Measurements from ENCODE around the gene CALCA. TPM values are rescaled to one million over a fixed set of nuclear protein-coding genes. Genes with fewer than 3 reads are reported as not detected.

Gene CALCA
- not detected in 2 replicates for total RNA-seq (2014; rRNA removed; shearing (Covaris generic))
- total RNA-seq (2022), result not detected in 2 replicates
- Bru-seq, nascent RNA, result not detected
- BruChase-seq, experiment 1, labeled RNA remaining after a 6-hour chase, result not detected
- BruChase-seq, experiment 2, labeled RNA remaining after a 2-hour chase, result not detected
- long read RNA-seq, result 0 reads

- no TSS peak for BruUV-seq (replicated peaks)
- Histone ChIP-seq H4K20me1 (ENCODE audit: insufficient read depth, low read length) (no peaks in the 10 kb centered on the region), H2AFZ (ENCODE audit: low read length) (no peak within 1 kb of the TSS), H3K9me2 (ENCODE audit: insufficient read depth, low read length) (no peaks in the 10 kb centered on the region), H3K9me3 (ENCODE audit: low read length) (no peaks in the 10 kb centered on the region), H3K4me1 (ENCODE audit: insufficient read depth, low read length, poor library complexity, severe bottlenecking) (no peaks in the 10 kb centered on the region), H3K79me2 (ENCODE audit: insufficient read depth, low read depth, low read length) (no peaks in the 10 kb centered on the region), H3K4me2 (ENCODE audit: low read length) (no peak within 1 kb of the TSS), H3K27ac (ENCODE audit: low read depth, low read length, poor library complexity, severe bottlenecking) (no peak within 1 kb of the TSS), H3K36me3 (ENCODE audit: insufficient read depth, low read length) (no peaks in the 10 kb centered on the region), H3K4me3 (ENCODE audit: low read depth, low read length, poor library complexity, severe bottlenecking) (no peak within 1 kb of the TSS)
- ChIA-PET CTCF (ENCODE audit: unreplicated experiment) (no interaction called here), POLR2A (no interaction called here)
- no peak for DNase-seq (ENCODE audit: low spot score)
- intact Hi-C loops (cut with micrococcal nuclease; ENCODE audit: unreplicated experiment), result no loop called here
- TF ChIP-seq EZH2phosphoT487 (IDR thresholded peaks at IDR 0.05; ENCODE audit: borderline replicate concordance, low read depth, low read length), result no peak
- TF ChIP-seq, protein P1, sequence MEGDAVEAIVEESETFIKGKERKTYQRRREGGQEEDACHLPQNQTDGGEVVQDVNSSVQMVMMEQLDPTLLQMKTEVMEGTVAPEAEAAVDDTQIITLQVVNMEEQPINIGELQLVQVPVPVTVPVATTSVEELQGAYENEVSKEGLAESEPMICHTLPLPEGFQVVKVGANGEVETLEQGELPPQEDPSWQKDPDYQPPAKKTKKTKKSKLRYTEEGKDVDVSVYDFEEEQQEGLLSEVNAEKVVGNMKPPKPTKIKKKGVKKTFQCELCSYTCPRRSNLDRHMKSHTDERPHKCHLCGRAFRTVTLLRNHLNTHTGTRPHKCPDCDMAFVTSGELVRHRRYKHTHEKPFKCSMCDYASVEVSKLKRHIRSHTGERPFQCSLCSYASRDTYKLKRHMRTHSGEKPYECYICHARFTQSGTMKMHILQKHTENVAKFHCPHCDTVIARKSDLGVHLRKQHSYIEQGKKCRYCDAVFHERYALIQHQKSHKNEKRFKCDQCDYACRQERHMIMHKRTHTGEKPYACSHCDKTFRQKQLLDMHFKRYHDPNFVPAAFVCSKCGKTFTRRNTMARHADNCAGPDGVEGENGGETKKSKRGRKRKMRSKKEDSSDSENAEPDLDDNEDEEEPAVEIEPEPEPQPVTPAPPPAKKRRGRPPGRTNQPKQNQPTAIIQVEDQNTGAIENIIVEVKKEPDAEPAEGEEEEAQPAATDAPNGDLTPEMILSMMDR (conservative IDR thresholded peaks at IDR 0.05; ENCODE audit: low read length), result no peak
Measured at GRCh38 chr11:14971865-14972580, at the start of gene CALCA. Gene CALCA (minus strand): TSS chr11:14972351. CDS start chr11:14971192, 1,159 bp downstream.

GRCh38 chr11:15016200-15016599 is 44.0 kb upstream of the CALCA start:
- CTCF ChIA-PET (ENCODE audit: unreplicated experiment), result no interaction called here
- POLR2A ChIA-PET, result interaction anchor here (1.3 kb wide), 1 partner anchor 10 kb away, joined by 4 read pairs; no protein-coding TSS in a partner anchor

More at GRCh38 chr11:15016200-15016599, 44.0 kb upstream of the CALCA start:
- H3K9me3 ChIP-seq (ENCODE audit: low read length), result no peaks in the 10 kb centered on the region
- no peaks in the 10 kb centered on the region for H3K79me2 ChIP-seq (ENCODE audit: insufficient read depth, low read depth, low read length)
- no peak for DNase-seq (ENCODE audit: low spot score)
- no peak overlapping the region for H3K4me3 ChIP-seq (ENCODE audit: low read depth, low read length, poor library complexity, severe bottlenecking)
- intact Hi-C loops (cut with micrococcal nuclease; ENCODE audit: unreplicated experiment), result no loop called here
- H3K4me2 ChIP-seq (ENCODE audit: low read length), result no peak overlapping the region
- H3K9me2 ChIP-seq (ENCODE audit: insufficient read depth, low read length), result no peaks in the 10 kb centered on the region
- H2AFZ ChIP-seq (ENCODE audit: low read length), result no peak overlapping the region
- BruUV-seq (replicated peaks), result no TSS peak
- no peaks in the 10 kb centered on the region for H3K4me1 ChIP-seq (ENCODE audit: insufficient read depth, low read length, poor library complexity, severe bottlenecking)
- no peak for TF ChIP-seq EZH2phosphoT487 (IDR thresholded peaks at IDR 0.05; ENCODE audit: borderline replicate concordance, low read depth, low read length)
- TF ChIP-seq, protein P1 (conservative IDR thresholded peaks at IDR 0.05; ENCODE audit: low read length), result no peak
- H3K36me3 ChIP-seq (ENCODE audit: insufficient read depth, low read length), result no peaks in the 10 kb centered on the region
- H4K20me1 ChIP-seq (ENCODE audit: insufficient read depth, low read length), result no peaks in the 10 kb centered on the region
- H3K27ac ChIP-seq (ENCODE audit: low read depth, low read length, poor library complexity, severe bottlenecking), result no peak overlapping the region
